Measurements from ENCODE around the gene TCF4. TPM values are rescaled to one million over a fixed set of nuclear protein-coding genes. Genes with fewer than 3 reads are reported as not detected.
A peak's percentile ranks its signal among the peaks of the same experiment; 100 is the strongest.

The TCF4 gene
- total and polyA plus RNA-seq, 7 donors = 8.6 to 68.9 (median 36.8) TPM

- Histone ChIP-seq H3K36me3 (ENCODE audit: insufficient read depth in 1 of 2, low read depth in 1 of 2) (no peaks in the 10 kb centered on the region), H3K4me1 (peaks cover 72% of the 10 kb centered on the region), H3K27ac (no peak overlapping the region), H3K27me3 (ENCODE audit: insufficient read depth in 3 of 3, low read length in 2 of 3) (no peaks in the 10 kb centered on the region), H3K9me3 (no peaks in the 10 kb centered on the region), H3K4me3 (peak overlapping the region; percentile 0)
- WGBS, 3 donors = 32 to 60% (median 42%) methylated on average over 10 of the region's 10 CpGs
- no peak for DNase-seq
- no peak for TF ChIP-seq CTCF (IDR thresholded peaks at IDR 0.05)
- peak in 3 of 4 donors; percentile 25 to 54 (median 36) for ATAC-seq
- intact Hi-C loops (cut with DNase I) = no loop called here
Measured at GRCh38 chr18:55489034-55489986, 98.7 kb downstream of the TCF4 start.

DNA sequence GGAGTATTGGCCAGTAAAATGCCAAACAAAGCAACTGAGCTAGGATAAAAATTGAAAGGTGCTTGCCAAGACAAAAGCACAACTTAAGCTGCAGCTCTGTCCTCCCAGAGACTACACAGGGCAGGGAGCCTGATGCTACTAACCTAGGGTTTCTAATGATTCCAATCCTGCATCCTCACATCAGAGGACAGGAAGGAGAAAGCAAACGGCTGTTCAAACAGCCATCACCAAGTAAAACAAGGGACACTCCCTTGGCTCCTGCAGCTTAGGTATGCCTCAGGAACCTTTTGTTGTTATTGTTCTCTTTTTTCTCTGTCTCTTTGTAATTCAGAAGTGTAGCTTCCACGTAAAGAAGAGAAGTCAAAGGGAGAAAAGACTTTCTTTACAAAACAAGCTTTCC is 99.5 kb downstream of the TCF4 start:
- Histone ChIP-seq H3K27me3 (ENCODE audit: insufficient read depth in 3 of 3, low read length in 2 of 3) (no peaks in the 10 kb centered on the region), H3K4me3 (no peak overlapping the region), H3K9me3 (no peaks in the 10 kb centered on the region), H3K36me3 (ENCODE audit: insufficient read depth in 1 of 2, low read depth in 1 of 2) (no peaks in the 10 kb centered on the region), H3K4me1 (peaks cover 77% of the 10 kb centered on the region), H3K27ac (no peak overlapping the region)
- WGBS, 3 donors = 47 to 53% (median 48%) methylated on average over 2 of the region's 2 CpGs
- intact Hi-C loops (cut with DNase I) = no loop called here
- ATAC-seq = no peak
- no peak for TF ChIP-seq CTCF (IDR thresholded peaks at IDR 0.05)
- DNase-seq = no peak

DNA sequence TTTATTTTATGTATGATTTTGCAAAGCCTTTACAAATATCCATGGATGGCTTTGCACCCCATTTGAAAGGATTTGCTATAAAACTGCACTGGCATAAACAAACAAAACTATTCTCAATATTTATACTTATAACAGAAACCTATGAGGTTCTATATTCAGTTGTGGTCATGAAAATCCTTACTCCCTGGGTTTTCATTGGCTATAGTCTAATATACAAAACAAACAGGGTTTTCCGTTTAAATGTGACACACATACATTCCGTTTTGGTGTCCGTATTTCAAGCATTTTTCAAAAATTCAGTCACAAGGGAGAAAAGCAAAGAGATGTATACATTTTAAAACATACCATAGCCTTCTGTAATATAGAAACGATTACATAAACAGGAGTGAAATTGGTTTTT is 100.0 kb downstream of the TCF4 start:
- ATAC-seq = no peak
- intact Hi-C loops (cut with DNase I) = no loop called here

DNA sequence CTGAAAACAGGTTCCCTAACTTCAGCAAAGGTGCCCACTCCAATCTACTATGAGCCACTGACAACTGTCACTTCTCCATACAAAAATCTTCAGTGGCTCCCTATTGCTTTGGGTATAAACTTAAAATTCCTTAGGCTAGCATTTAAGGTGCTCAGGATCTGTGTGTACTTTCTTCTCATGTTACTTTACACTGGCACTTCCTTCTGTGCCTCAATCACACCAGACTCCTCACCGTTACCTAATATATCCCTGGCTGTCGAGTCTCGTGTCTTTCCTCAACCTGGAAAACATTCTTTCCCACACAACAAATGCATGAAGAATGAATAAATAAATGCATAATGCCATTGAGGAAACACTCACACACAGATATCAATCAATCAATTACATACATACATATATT is 101.1 kb downstream of the TCF4 start:
- no peaks in the 10 kb centered on the region for H3K36me3 ChIP-seq (ENCODE audit: insufficient read depth in 1 of 2, low read depth in 1 of 2)
- DNase-seq (no peak), ATAC-seq (peak in 2 of 4 donors; percentile 70 to 73)
- H3K9me3 ChIP-seq = no peaks in the 10 kb centered on the region
- H3K4me3 ChIP-seq = no peak overlapping the region
- no peak for TF ChIP-seq CTCF (IDR thresholded peaks at IDR 0.05)
- H3K27ac ChIP-seq = peak overlapping the region; percentile 14
- H3K27me3 ChIP-seq (ENCODE audit: insufficient read depth in 3 of 3, low read length in 2 of 3) = no peaks in the 10 kb centered on the region
- peaks cover 66% of the 10 kb centered on the region for H3K4me1 ChIP-seq
- 37 to 50% (median 41%) methylated on average over 3 of the region's 3 CpGs for WGBS, 3 donors
- intact Hi-C loops (cut with DNase I) = no loop called here

More for the DNA sequence above, 100.0 kb downstream of the TCF4 start:
- DNase-seq = no peak
- Histone ChIP-seq H3K9me3 (no peaks in the 10 kb centered on the region), H3K4me3 (no peak overlapping the region), H3K36me3 (ENCODE audit: insufficient read depth in 1 of 2, low read depth in 1 of 2) (no peaks in the 10 kb centered on the region), H3K4me1 (peaks cover 76% of the 10 kb centered on the region), H3K27me3 (ENCODE audit: insufficient read depth in 3 of 3, low read length in 2 of 3) (no peaks in the 10 kb centered on the region), H3K27ac (no peak overlapping the region)
- 71 to 80% (median 79%) methylated on average over 4 of the region's 4 CpGs for WGBS, 3 donors
- TF ChIP-seq CTCF (IDR thresholded peaks at IDR 0.05) = no peak

Data from psoas muscle (tissue), 8 donors.